Neuronal stem cell (in vitro differentiated cells): Measurements from ENCODE around the gene EPHA6.
A peak's percentile ranks its signal among the peaks of the same experiment; 100 is the strongest.

Experiments
- DNase-seq: peaks from one replicate; pipeline ENCODE4 v3.0.0-alpha.2; 2013; ENCODE audit warnings: low spot score
- H2AFZ ChIP-seq: one replicate; pipeline ENCODE4 v1.6.1; 2013; ENCODE audit warnings: mild to moderate bottlenecking, low read length, inconsistent platforms
- H2AK5ac ChIP-seq: 2 replicates; pipeline ENCODE4 v1.6.1; 2013; ENCODE audit warnings: low read depth, mild to moderate bottlenecking, inconsistent platforms, low read length, moderate library complexity, mixed read lengths
- H2BK120ac ChIP-seq: 2 replicates; pipeline ENCODE4 v1.6.1; 2013; ENCODE audit warnings: low read depth, mild to moderate bottlenecking, inconsistent platforms, low read length, moderate library complexity, mixed read lengths
- H2BK12ac ChIP-seq: one replicate; pipeline ENCODE4 v1.6.1; 2013; ENCODE audit warnings: low read length, inconsistent platforms
- H2BK15ac ChIP-seq: 2 replicates; pipeline ENCODE4 v1.6.1; 2013; ENCODE audit warnings: mild to moderate bottlenecking, low read length, inconsistent platforms, mixed read lengths
- H2BK5ac ChIP-seq: one replicate; pipeline ENCODE4 v1.6.1; 2013; ENCODE audit warnings: inconsistent platforms, mild to moderate bottlenecking, low read length, moderate library complexity
- H3K14ac ChIP-seq: one replicate; pipeline ENCODE4 v1.6.1; 2013; ENCODE audit warnings: low read length, inconsistent platforms
- H3K18ac ChIP-seq: 2 replicates; pipeline ENCODE4 v1.6.1; 2013; ENCODE audit warnings: low read length, inconsistent platforms
- H3K23ac ChIP-seq: 2 replicates; pipeline ENCODE4 v1.6.1; 2013; ENCODE audit warnings: low read depth, mild to moderate bottlenecking, mixed read lengths, low read length, inconsistent platforms; ENCODE audit not compliant: poor library complexity
- H3K27ac ChIP-seq: replicated peaks from 3 replicates; pipeline ENCODE4 v1.5.1; 2013; ENCODE audit warnings: low read length, inconsistent platforms
- H3K27me3 ChIP-seq, 3 experiments: 2 replicates each; pipeline ENCODE4 v1.6.1; 2013; ENCODE audit warnings: low read length in 3 of 3, mild to moderate bottlenecking in 2 of 3, inconsistent platforms in 1 of 3, low read depth in 1 of 3, mixed read lengths in 1 of 3, moderate library complexity in 1 of 3; ENCODE audit not compliant: control insufficient read depth in 3 of 3, insufficient read depth in 3 of 3
- H3K36me3 ChIP-seq, 2 donors: replicated peaks in 1 of 2; 2 replicates each; pipeline ENCODE4 v1.6.1; 2013; ENCODE audit warnings: low read length in 2 of 2; ENCODE audit not compliant: control insufficient read depth in 2 of 2, insufficient read depth in 2 of 2
- H3K4ac ChIP-seq: 2 replicates; pipeline ENCODE4 v1.6.1; 2013; ENCODE audit warnings: inconsistent platforms, mild to moderate bottlenecking, low read length, moderate library complexity
- H3K4me1 ChIP-seq, 2 donors: 1 replicate in 1 of 2; 2 replicates in 1 of 2; pipeline ENCODE4 v1.6.1; 2013; ENCODE audit warnings: low read length in 2 of 2, low read depth in 1 of 2; ENCODE audit not compliant: control insufficient read depth in 2 of 2, insufficient read depth in 1 of 2
- H3K4me2 ChIP-seq: one replicate; pipeline ENCODE4 v1.6.1; 2013; ENCODE audit warnings: mild to moderate bottlenecking, low read length, inconsistent platforms; ENCODE audit not compliant: insufficient read depth, poor library complexity, severe bottlenecking
- H3K4me3 ChIP-seq, 2 donors: 2 replicates each; pipeline ENCODE4 v1.5.1; 2013; ENCODE audit warnings: low read length in 2 of 2, mild to moderate bottlenecking in 2 of 2, inconsistent platforms in 1 of 2, moderate library complexity in 1 of 2
- H3K79me1 ChIP-seq: one replicate; pipeline ENCODE4 v1.6.1; 2013; ENCODE audit warnings: low read depth, mild to moderate bottlenecking, inconsistent platforms, low read length, moderate library complexity
- H3K9ac ChIP-seq: one replicate; pipeline ENCODE4 v1.6.1; 2013; ENCODE audit warnings: mild to moderate bottlenecking, low read depth, low read length, inconsistent platforms; ENCODE audit not compliant: poor library complexity
- H3K9me3 ChIP-seq, 2 donors: replicated peaks in 1 of 2; 2 replicates each; pipeline versions ENCODE3 to v1.6.1; 2013; ENCODE audit warnings: low read length in 2 of 2, mild to moderate bottlenecking in 2 of 2, inconsistent platforms in 1 of 2, low read depth in 1 of 2, mixed read lengths in 1 of 2, moderate library complexity in 1 of 2; ENCODE audit not compliant: control insufficient read depth in 2 of 2, insufficient read depth in 1 of 2
- H4K8ac ChIP-seq: one replicate; pipeline ENCODE4 v1.6.1; 2013; ENCODE audit warnings: low read depth, mild to moderate bottlenecking, inconsistent platforms, low read length, moderate library complexity
- H4K91ac ChIP-seq: one replicate; pipeline ENCODE4 v1.6.1; 2013; ENCODE audit warnings: low read length, low read depth, mild to moderate bottlenecking, inconsistent platforms; ENCODE audit not compliant: poor library complexity
- WGBS, 2 donors: extraction: QIAGEN DNeasy Blood & Tissue Kit; methylation state at CpG; one replicate each; pipeline ENCODE4 v1.1.7; 2013; ENCODE audit warnings: missing lambda C conversion rate in 2 of 2, mixed read lengths in 1 of 2; ENCODE audit not compliant: insufficient read length in 2 of 2, insufficient replicate concordance in 1 of 2; ENCODE audit errors: extremely low coverage in 2 of 2; 5-methylcytosine and 5-hydroxymethylcytosine counted together

Gene EPHA6

GRCh38 chr3:97432914-97433313 is 618.5 kb downstream of the EPHA6 start:
- Histone ChIP-seq H3K18ac (no peak overlapping the region), H3K9ac (no peak overlapping the region), H2AK5ac (no peak overlapping the region), H4K8ac (no peak overlapping the region), H3K4me1 (no peaks in the 10 kb centered on the region), H2BK120ac (no peak overlapping the region), H3K23ac (no peak overlapping the region), H2BK12ac (no peak overlapping the region), H3K4me3 (no peak overlapping the region), H3K4ac (no peak overlapping the region), H3K27ac (no peak overlapping the region), H3K9me3 (no peaks in the 10 kb centered on the region), H2BK15ac (no peak overlapping the region), H3K4me2 (no peak overlapping the region), H3K27me3 (no peaks in the 10 kb centered on the region), H2AFZ (no peak overlapping the region), H3K36me3 (no peaks in the 10 kb centered on the region), H4K91ac (no peak overlapping the region), H2BK5ac (no peak overlapping the region), H3K79me1 (no peaks in the 10 kb centered on the region), H3K14ac (no peak overlapping the region)
- DNase-seq: no peak
- WGBS, 2 donors: no CpG with 5 or more reads among the region's 2 CpGs

- Histone ChIP-seq H2BK15ac (no peak overlapping the region), H2BK120ac (no peak overlapping the region), H3K36me3 (no peaks in the 10 kb centered on the region), H3K18ac (no peak overlapping the region), H2BK5ac (no peak overlapping the region), H3K9ac (no peak overlapping the region), H2AK5ac (no peak overlapping the region), H3K27me3 (no peaks in the 10 kb centered on the region), H3K79me1 (no peaks in the 10 kb centered on the region), H3K23ac (no peak overlapping the region), H3K27ac (no peak overlapping the region), H2AFZ (no peak overlapping the region), H2BK12ac (no peak overlapping the region), H3K9me3 (no peaks in the 10 kb centered on the region), H4K8ac (no peak overlapping the region), H3K14ac (no peak overlapping the region), H3K4me2 (no peak overlapping the region), H3K4me3 (no peak overlapping the region), H3K4me1 (peaks cover 0 to 2% of the 10 kb centered on the region in 2 donors), H4K91ac (no peak overlapping the region), H3K4ac (no peak overlapping the region)
- WGBS, 2 donors: no CpG with 5 or more reads among the region's 1 CpG
- DNase-seq: no peak
Measured at GRCh38 chr3:97438131-97438530, 623.7 kb downstream of the EPHA6 start.

- H2AFZ ChIP-seq: peak overlapping the region; percentile 59
- H3K4me3 ChIP-seq: no peak overlapping the region
- H3K14ac ChIP-seq: no peak overlapping the region
- no peak overlapping the region for H2AK5ac ChIP-seq
- no peaks in the 10 kb centered on the region for H3K27me3 ChIP-seq
- no peak overlapping the region for H3K27ac ChIP-seq
- no peaks in the 10 kb centered on the region for H3K36me3 ChIP-seq
- H2BK15ac ChIP-seq: no peak overlapping the region
- H3K4ac ChIP-seq: no peak overlapping the region
- H4K8ac ChIP-seq: no peak overlapping the region
- no peak overlapping the region for H3K9ac ChIP-seq
- no peak overlapping the region for H2BK12ac ChIP-seq
- no peaks in the 10 kb centered on the region for H3K79me1 ChIP-seq
- H3K18ac ChIP-seq: no peak overlapping the region
- H3K4me2 ChIP-seq: no peak overlapping the region
- peaks cover 0 to 2% of the 10 kb centered on the region in 2 donors for H3K4me1 ChIP-seq
- H3K23ac ChIP-seq: no peak overlapping the region
- H4K91ac ChIP-seq: no peak overlapping the region
- peak; percentile 14 for DNase-seq
- WGBS, 2 donors: no CpG with 5 or more reads among the region's 1 CpG
- no peak overlapping the region for H2BK5ac ChIP-seq
- H2BK120ac ChIP-seq: no peak overlapping the region
- no peaks in the 10 kb centered on the region for H3K9me3 ChIP-seq
Measured at GRCh38 chr3:97439373-97439772, 625.0 kb downstream of the EPHA6 start.

- H2BK120ac ChIP-seq: no peak overlapping the region
- no peak overlapping the region for H4K91ac ChIP-seq
- H2BK15ac ChIP-seq: no peak overlapping the region
- no peaks in the 10 kb centered on the region for H3K9me3 ChIP-seq
- no CpG with 5 or more reads among the region's 1 CpG for WGBS, 2 donors
- no peak overlapping the region for H4K8ac ChIP-seq
- no peak overlapping the region for H2AFZ ChIP-seq
- H2BK12ac ChIP-seq: no peak overlapping the region
- no peak overlapping the region for H3K18ac ChIP-seq
- no peak overlapping the region for H3K4ac ChIP-seq
- H3K14ac ChIP-seq: no peak overlapping the region
- no peak overlapping the region for H2BK5ac ChIP-seq
- no peak overlapping the region for H2AK5ac ChIP-seq
- DNase-seq: no peak
- H3K27ac ChIP-seq: no peak overlapping the region
- H3K4me1 ChIP-seq: no peaks in the 10 kb centered on the region
- no peaks in the 10 kb centered on the region for H3K36me3 ChIP-seq
- no peaks in the 10 kb centered on the region for H3K79me1 ChIP-seq
- no peak overlapping the region for H3K4me3 ChIP-seq
- no peak overlapping the region for H3K23ac ChIP-seq
- H3K27me3 ChIP-seq: no peaks in the 10 kb centered on the region
- no peak overlapping the region for H3K4me2 ChIP-seq
- no peak overlapping the region for H3K9ac ChIP-seq
Measured at GRCh38 chr3:97464035-97464434, 649.6 kb downstream of the EPHA6 start.
